Calu3 (cell line): ENCODE data around the gene MAN1A2. TPM values are rescaled to one million over a fixed set of nuclear protein-coding genes. Genes with fewer than 3 reads are reported as not detected.

ENCODE experiments used
- BruUV-seq: library from RNA; stranded (reverse); fragments of 400-500 nt; replicated peaks from 2 replicates; lab custom pipeline; 2021; lab: Mats Ljungman, UMichigan
- CTCF ChIA-PET: fragments of 300-600 bp; sonication (Branson Sonifier 250); formaldehyde crosslinking; loops from one replicate; lab custom pipeline; 2022; ENCODE audit warnings: antibody characterized with exemption; lab: Charles Lee
- DNase-seq: peaks from one replicate; pipeline ENCODE4 v3.0.0; 2022
- H3K27ac Mint-ChIP-seq: one replicate; pipeline ENCODE4 v1.8.0; 2022; ENCODE audit warnings: mixed read lengths; ENCODE audit not compliant: unreplicated experiment
- H3K27me3 Mint-ChIP-seq: one replicate; pipeline ENCODE4 v1.8.0; 2022; ENCODE audit warnings: mixed read lengths; ENCODE audit not compliant: unreplicated experiment
- H3K36me3 Mint-ChIP-seq: one replicate; pipeline ENCODE4 v1.8.0; 2022; ENCODE audit warnings: mild to moderate bottlenecking, moderate library complexity, mixed read lengths; ENCODE audit not compliant: insufficient read depth, unreplicated experiment
- H3K4me1 Mint-ChIP-seq: one replicate; pipeline ENCODE4 v1.8.0; 2022; ENCODE audit warnings: mild to moderate bottlenecking, low read depth, mixed read lengths; ENCODE audit not compliant: unreplicated experiment
- H3K4me3 Mint-ChIP-seq: one replicate; pipeline ENCODE4 v1.8.0; 2022; ENCODE audit warnings: mild to moderate bottlenecking, low read depth, moderate library complexity, mixed read lengths; ENCODE audit not compliant: unreplicated experiment
- H3K9me3 Mint-ChIP-seq: one replicate; pipeline ENCODE4 v1.8.0; 2022; ENCODE audit warnings: low read depth, mixed read lengths; ENCODE audit not compliant: unreplicated experiment
- CTCF ChIP-seq: fragments of 200-600 bp; IDR thresholded peaks from one replicate; pipeline ENCODE4 v1.8.0; 2022; ENCODE audit warnings: antibody characterized with exemption; ENCODE audit not compliant: unreplicated experiment
- intact Hi-C: fragments of 100-400 bp; cut with micrococcal nuclease; formaldehyde crosslinking; loops from one replicate; pipeline ENCODE4 v1.10.0; 2022; ENCODE audit not compliant: unreplicated experiment
- total RNA-seq: library from RNA; stranded (reverse); gene quantifications from 2 replicates; pipeline ENCODE4 v1.2.3, GENCODE V29; 2022

The MAN1A2 gene
- total RNA-seq, 1 experiment from 2014 or later: 28.2 TPM

GRCh38 chr1:117531222-117531621, 164.0 kb downstream of the MAN1A2 start:
- DNase-seq: no peak
- H3K36me3 Mint-ChIP-seq: no peaks in the 10 kb centered on the region
- CTCF ChIA-PET: no interaction called here
- no peaks in the 10 kb centered on the region for H3K9me3 Mint-ChIP-seq
- no peaks in the 10 kb centered on the region for H3K4me1 Mint-ChIP-seq
- intact Hi-C loops: loop anchor here (10.0 kb wide), 1 partner anchor 134 kb away; no protein-coding TSS in a partner anchor
- no TSS peak for BruUV-seq
- H3K27ac Mint-ChIP-seq: no peak overlapping the region
- H3K27me3 Mint-ChIP-seq: no peaks in the 10 kb centered on the region
- H3K4me3 Mint-ChIP-seq: no peak overlapping the region
- no peak for TF ChIP-seq CTCF

- H3K27ac Mint-ChIP-seq: no peak overlapping the region
- intact Hi-C loops: loop anchor here (1.0 to 10.0 kb wide), 3 partner anchors 29 to 224 kb away; no protein-coding TSS in a partner anchor
- H3K27me3 Mint-ChIP-seq: no peaks in the 10 kb centered on the region
- TF ChIP-seq CTCF: peak; percentile 62
- BruUV-seq: no TSS peak
- CTCF ChIA-PET: interaction anchor here (0.6 to 2.1 kb wide), 6 partner anchors 14 to 224 kb away, joined by 3 to 11 read pairs (median 4); no protein-coding TSS in a partner anchor
- H3K9me3 Mint-ChIP-seq: no peaks in the 10 kb centered on the region
- H3K4me3 Mint-ChIP-seq: no peak overlapping the region
- H3K4me1 Mint-ChIP-seq: no peaks in the 10 kb centered on the region
- H3K36me3 Mint-ChIP-seq: no peaks in the 10 kb centered on the region
- peak; percentile 35 for DNase-seq
Observed at GRCh38 chr1:117534995-117535467, 167.8 kb downstream of the MAN1A2 start.

- H3K27me3 Mint-ChIP-seq: no peaks in the 10 kb centered on the region
- CTCF ChIA-PET: interaction anchor here (2.1 kb wide), 1 partner anchor 218 kb away, joined by 11 read pairs; no protein-coding TSS in a partner anchor
- BruUV-seq: no TSS peak
- H3K36me3 Mint-ChIP-seq: no peaks in the 10 kb centered on the region
- no peak overlapping the region for H3K27ac Mint-ChIP-seq
- DNase-seq: no peak
- intact Hi-C loops: loop anchor here (1.0 to 10.0 kb wide), 3 partner anchors 30 to 223 kb away; no protein-coding TSS in a partner anchor
- H3K9me3 Mint-ChIP-seq: no peaks in the 10 kb centered on the region
- no peaks in the 10 kb centered on the region for H3K4me1 Mint-ChIP-seq
- TF ChIP-seq CTCF: no peak
- H3K4me3 Mint-ChIP-seq: no peak overlapping the region
Observed at GRCh38 chr1:117535821-117536220, 168.6 kb downstream of the MAN1A2 start.

- intact Hi-C loops: loop anchor here (10.0 kb wide), 1 partner anchor 127 kb away; no protein-coding TSS in a partner anchor
- CTCF ChIA-PET: no interaction called here
- Mint-ChIP-seq H3K9me3 (no peaks in the 10 kb centered on the region), H3K36me3 (no peaks in the 10 kb centered on the region), H3K4me3 (no peak overlapping the region), H3K27me3 (no peaks in the 10 kb centered on the region), H3K27ac (no peak overlapping the region), H3K4me1 (no peaks in the 10 kb centered on the region)
- no TSS peak for BruUV-seq
- peak; percentile 43 for DNase-seq
- TF ChIP-seq CTCF: no peak
Observed at GRCh38 chr1:117537291-117537920, 170.2 kb downstream of the MAN1A2 start.
